Upper lobe of left lung (tissue), 4 donors: ENCODE results near the gene SKIC3.

Experiments
- EP300 ChIP-seq, 4 donors: sonication (generic); formaldehyde crosslinking; IDR thresholded peaks; one replicate each; pipeline ENCODE4 v1.5.1; 2017; ENCODE audit warnings: antibody characterized with exemption in 4 of 4, control low read depth in 2 of 4
- TF ChIP-seq, protein P1 (sequence below), 6 experiments: fragments of 450-650 bp in 4 of 6; fragments of 200-600 bp in 2 of 6; sonication (generic) in 2 of 6; IDR thresholded peaks; one replicate each; pipeline ENCODE4 v1.5.1; 2016 to 2019; ENCODE audit warnings: antibody characterized with exemption in 6 of 6

DNA sequence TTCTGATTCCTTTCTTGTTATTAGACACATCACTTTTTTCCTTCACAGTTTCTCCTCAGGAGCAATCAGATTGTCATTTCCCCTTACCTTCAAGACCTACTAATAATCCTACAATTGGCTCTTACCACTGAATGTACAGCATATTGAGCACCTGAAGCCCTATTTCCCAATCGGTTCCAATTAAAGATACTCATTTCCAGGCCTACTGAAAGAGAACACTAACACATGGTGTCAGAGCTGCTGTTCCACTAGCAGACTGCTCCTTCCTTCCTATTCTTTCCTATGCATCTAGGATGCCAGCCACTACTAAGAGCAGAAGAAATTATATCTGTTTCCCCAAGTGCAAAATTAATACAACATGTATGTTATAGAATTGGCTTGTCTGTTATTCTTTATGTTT is 34.6 kb downstream of the SKIC3 start:
- TF ChIP-seq, protein P1, sequence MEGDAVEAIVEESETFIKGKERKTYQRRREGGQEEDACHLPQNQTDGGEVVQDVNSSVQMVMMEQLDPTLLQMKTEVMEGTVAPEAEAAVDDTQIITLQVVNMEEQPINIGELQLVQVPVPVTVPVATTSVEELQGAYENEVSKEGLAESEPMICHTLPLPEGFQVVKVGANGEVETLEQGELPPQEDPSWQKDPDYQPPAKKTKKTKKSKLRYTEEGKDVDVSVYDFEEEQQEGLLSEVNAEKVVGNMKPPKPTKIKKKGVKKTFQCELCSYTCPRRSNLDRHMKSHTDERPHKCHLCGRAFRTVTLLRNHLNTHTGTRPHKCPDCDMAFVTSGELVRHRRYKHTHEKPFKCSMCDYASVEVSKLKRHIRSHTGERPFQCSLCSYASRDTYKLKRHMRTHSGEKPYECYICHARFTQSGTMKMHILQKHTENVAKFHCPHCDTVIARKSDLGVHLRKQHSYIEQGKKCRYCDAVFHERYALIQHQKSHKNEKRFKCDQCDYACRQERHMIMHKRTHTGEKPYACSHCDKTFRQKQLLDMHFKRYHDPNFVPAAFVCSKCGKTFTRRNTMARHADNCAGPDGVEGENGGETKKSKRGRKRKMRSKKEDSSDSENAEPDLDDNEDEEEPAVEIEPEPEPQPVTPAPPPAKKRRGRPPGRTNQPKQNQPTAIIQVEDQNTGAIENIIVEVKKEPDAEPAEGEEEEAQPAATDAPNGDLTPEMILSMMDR (IDR thresholded peaks at IDR 0.05): no peak
- no peak for TF ChIP-seq EP300 (IDR thresholded peaks at IDR 0.05)
